HG03066 (cell line): Measurements from ENCODE around the gene SDCCAG8.

Source experiments
- ATAC-seq: cut with Tn5 transposase; IDR thresholded peaks from one replicate; pipeline ENCODE4 v1.9.1; 2021; ENCODE audit warnings: low read depth; ENCODE audit not compliant: unreplicated experiment

Gene SDCCAG8

GRCh38 chr1:243413431-243414151 is 157.8 kb downstream of the SDCCAG8 start:
- peak; percentile 50 for ATAC-seq

- ATAC-seq = no peak
These were observed 158.3 kb downstream of the SDCCAG8 start for GRCh38 chr1:243414152-243414494.

DNA sequence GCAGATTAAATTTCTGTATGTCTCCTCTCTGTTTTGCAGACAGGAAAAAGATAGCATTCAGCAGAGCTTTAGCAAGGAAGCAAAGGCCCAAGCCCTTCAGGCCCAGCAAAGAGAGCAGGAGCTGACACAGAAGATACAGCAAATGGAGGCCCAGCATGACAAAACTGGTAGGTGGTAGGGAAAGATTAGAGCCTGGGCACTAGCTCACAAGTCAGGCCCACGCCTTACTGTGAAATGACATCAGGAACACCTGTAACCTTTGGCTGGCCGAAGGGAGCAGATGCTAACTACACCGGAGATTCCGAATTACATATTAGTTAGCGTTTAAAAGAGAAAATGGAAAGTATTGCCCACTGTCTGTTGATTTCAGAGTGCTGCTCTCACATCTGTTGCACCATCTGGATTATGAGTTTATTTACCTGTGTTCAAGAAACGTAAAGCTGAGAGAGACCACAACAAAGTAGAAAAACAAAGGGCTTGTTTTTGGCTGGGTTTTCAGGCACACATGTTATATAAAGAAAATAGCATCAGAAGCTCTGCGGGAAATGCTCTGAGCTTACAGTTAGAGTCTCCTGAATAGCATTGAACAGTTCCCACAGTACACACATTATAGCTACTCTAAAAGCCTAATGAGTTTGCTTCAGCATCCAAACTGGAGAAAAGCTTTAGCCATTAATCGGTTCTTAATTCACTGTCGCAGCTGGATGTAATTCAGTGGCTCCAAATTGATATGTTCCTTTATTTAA is 160.0 kb downstream of the SDCCAG8 start:
- no peak for ATAC-seq

DNA sequence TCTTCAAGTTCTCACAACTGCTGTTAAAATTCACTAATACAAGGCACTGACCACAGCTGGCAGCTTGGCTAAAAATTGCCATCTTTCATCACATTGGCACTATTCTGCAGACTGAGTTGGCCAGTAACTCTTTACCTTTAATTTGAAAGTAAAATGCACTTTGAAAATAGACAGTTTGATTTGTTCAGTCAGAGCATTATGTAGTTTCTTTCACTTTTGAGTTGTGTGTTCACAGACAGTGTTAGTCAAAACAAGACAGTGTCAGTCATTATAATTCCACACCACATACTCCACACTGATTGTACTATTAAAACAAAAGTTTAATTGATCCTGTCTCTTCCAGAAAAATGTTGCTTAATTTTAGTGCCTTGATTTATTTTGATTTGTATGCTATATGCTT is 160.7 kb downstream of the SDCCAG8 start:
- ATAC-seq = no peak

- ATAC-seq = no peak
These were observed 164.4 kb downstream of the SDCCAG8 start for GRCh38 chr1:243420016-243420945.

DNA sequence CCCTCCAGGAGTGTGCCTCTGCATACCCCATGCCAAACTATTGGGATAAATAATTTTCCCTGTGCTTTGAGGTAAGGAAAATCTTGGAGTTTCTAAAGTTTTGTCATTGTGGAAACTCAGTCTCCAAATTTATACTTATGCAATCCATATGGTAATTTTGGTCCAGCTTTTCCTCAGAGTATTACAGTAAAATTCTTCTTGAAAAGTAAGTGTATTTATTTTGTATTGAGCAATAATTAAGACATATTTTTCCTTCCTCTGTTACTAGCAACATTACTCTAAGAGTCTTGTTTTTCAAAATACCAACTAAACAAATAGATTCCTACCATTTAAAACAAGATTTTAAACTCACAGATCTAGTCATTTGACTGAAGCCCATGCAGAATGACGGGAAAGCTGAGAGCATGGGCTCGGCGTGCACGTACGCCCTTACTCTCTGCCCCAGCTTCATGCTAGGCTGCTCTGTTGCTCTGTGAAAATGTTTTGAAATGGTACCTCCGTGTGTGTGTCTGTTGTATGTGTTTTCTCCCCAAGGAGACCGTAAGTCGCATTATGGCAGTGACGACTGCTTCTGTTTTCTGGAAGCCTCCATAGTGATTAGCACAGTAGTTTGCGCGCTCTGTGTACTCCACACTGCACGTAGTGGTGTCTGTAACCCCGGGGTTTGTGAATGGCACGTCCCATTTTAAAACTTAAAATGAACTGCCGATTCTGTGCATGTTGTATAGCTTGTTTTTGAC is 165.3 kb downstream of the SDCCAG8 start:
- no peak for ATAC-seq

GRCh38 chr1:243421784-243422183 is 165.9 kb downstream of the SDCCAG8 start:
- ATAC-seq = peak; percentile 67

DNA sequence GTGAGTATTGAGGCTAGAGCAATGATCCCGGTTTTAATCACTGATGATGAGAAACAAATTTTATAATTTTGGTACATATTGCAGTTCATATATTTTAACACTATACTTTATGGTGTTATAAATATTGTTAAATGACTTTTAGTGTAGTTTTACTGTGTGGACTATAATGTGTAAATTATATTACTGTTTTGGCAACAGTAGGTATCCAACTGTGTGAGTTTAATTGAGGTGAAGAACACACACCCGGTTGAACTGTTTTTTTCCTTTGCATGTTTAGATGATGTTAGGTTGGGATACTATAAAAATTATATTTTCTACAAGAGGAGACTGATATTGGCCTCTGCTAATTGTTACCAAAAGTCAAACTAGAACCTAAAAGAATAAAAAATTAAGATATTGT is 166.5 kb downstream of the SDCCAG8 start:
- no peak for ATAC-seq

GRCh38 chr1:243428084-243428483 is 172.2 kb downstream of the SDCCAG8 start:
- no peak for ATAC-seq

GRCh38 chr1:243428617-243429342 is 172.9 kb downstream of the SDCCAG8 start:
- no peak for ATAC-seq

DNA sequence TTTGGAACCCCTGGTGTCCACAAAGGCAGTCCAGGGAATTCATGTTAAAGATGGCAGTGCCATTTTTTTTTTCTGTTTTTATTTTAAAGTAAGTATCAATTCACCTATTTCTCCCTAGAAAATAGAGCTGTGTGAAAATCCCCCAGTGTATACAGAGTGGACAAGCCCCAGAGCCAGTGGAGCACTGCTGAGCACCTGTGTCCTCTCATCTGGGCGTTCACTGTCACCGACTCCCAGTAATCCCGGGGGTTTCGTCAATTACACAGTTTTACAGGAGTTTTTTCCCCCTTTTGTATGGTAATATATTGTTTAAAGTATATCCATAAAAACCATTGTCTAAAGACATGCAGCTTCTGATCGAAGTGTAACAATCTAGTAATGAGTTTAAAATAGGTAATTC is 175.8 kb downstream of the SDCCAG8 start:
- no peak for ATAC-seq

DNA sequence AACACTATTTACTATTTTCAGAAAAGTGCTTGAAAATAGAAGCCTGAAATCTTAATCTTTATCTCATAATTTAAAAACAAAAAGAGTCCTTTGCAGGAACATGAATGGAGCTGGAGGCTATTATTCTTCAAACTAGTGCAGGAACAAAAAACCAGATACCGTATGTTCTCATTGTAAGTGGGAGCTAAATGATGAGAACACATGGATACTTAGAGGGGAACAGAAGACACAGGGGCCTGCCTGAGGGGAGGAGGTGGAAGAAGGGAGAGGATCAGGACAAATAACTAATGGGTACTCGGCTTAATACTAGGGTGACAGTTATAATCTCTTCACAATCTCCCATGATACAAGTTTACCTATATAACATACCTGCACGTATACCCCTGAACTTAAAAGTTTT is 176.3 kb downstream of the SDCCAG8 start:
- ATAC-seq = no peak

- ATAC-seq = no peak
These were observed 178.0 kb downstream of the SDCCAG8 start for GRCh38 chr1:243433737-243434370.

DNA sequence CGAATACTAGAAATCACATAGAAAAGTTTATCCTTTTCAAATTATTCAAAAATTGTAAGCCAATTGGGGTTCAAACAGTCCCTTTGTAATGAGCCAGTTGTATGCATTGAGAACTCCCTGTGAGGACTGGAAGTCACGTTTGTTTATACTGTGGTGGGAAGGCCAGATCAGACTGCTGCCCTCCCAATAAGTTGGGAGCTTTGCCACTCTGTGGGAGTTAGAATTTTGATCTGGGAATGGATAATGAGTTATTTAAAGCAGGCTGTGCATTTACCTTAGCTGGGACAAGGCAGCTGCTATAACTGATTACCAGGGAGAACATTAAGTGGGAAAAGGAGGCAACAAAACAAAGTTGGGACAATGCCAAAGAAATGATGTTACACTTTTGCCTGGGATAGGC is 178.8 kb downstream of the SDCCAG8 start:
- ATAC-seq = no peak

DNA sequence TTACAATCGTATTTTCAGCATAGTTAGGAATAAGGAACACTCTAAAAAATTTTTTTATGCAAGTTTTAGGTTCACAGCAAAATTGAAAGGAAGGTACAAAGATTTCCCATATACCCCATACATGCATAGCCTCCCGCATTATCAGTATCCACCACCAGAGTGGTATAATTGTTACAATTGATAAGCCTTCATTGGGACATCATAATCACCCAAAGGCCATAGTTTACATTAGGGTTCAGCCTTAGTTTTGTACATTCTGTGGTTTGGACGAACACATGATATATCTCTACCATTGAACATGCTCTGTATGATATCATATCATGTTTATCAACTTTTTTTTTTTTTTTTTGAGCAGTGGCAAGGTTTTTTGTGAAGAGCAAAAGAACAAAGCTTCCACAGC is 180.0 kb downstream of the SDCCAG8 start:
- no peak for ATAC-seq

GRCh38 chr1:243438146-243438545 is 182.3 kb downstream of the SDCCAG8 start:
- no peak for ATAC-seq

- ATAC-seq = no peak
These were observed 183.0 kb downstream of the SDCCAG8 start for GRCh38 chr1:243438815-243439214.

GRCh38 chr1:243440406-243440805 is 184.6 kb downstream of the SDCCAG8 start:
- no peak for ATAC-seq

- no peak for ATAC-seq
These were observed 185.8 kb downstream of the SDCCAG8 start for GRCh38 chr1:243441601-243442000.
